Loucy (cell line): ENCODE results near the gene RRAD.

Experiments
- CTCF ChIP-seq: fragments of 200-600 bp; sonication (generic); conservative IDR thresholded peaks from 2 replicates; pipeline ENCODE4 v1.5.1; 2014; ENCODE audit warnings: mild to moderate bottlenecking, antibody characterized with exemption, low read length
- EZH2phosphoT487 ChIP-seq: fragments of 200-600 bp; IDR thresholded peaks from 2 replicates; pipeline ENCODE4 v1.6.1; 2018; ENCODE audit warnings: antibody characterized with exemption, mild to moderate bottlenecking, moderate library complexity, borderline replicate concordance

DNA sequence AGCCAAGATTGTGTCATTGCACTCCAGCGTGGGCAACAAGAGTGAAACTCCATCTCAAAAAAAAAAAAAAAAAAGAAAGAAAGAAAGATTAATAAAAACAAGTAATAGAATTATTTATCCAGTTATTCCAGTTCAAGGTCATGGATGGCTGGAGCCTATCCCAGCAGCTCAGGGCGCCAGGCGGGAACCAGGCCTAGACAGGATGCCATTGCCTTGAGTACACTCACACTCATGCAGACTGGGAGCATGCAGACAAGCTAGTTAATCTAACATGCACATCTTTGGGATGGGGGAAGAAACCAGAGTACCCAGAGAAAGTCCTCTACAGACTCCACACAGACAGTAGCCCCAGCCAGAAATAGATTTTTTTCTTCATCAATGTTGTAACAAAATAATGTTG is 27.1 kb downstream of the RRAD start:
- TF ChIP-seq EZH2phosphoT487: no peak
- no peak for TF ChIP-seq CTCF
